ENCODE data around the gene HS3ST5.
"Not testable (repeated sequence)": the region's sequence is repeated elsewhere in the genome, so short reads cannot be mapped to it uniquely, and the experiment has no call there.

The HS3ST5 gene

GRCh38 chr6:114158411-114158810, 184.4 kb downstream of the HS3ST5 start:
- no peak for DNase-seq (ENCODE audit: low read depth)
- no peak for TF ChIP-seq CTCF (IDR thresholded peaks at IDR 0.05; ENCODE audit: control insufficient read depth, insufficient read depth, low read depth, low read length, missing control alignments)
- no peak overlapping the region for H3K4me3 ChIP-seq (ENCODE audit: control insufficient read depth, low read depth, low read length)

GRCh38 chr6:114157848-114158247, 185.0 kb downstream of the HS3ST5 start:
- no peak for DNase-seq (ENCODE audit: low read depth)
- no peak for TF ChIP-seq CTCF (IDR thresholded peaks at IDR 0.05; ENCODE audit: control insufficient read depth, insufficient read depth, low read depth, low read length, missing control alignments)
- no peak overlapping the region for H3K4me3 ChIP-seq (ENCODE audit: control insufficient read depth, low read depth, low read length)

GRCh38 chr6:114155763-114156162, 187.1 kb downstream of the HS3ST5 start:
- H3K4me3 ChIP-seq (ENCODE audit: control insufficient read depth, low read depth, low read length): no peak overlapping the region
- DNase-seq (ENCODE audit: low read depth): no peak
- TF ChIP-seq CTCF (IDR thresholded peaks at IDR 0.05; ENCODE audit: control insufficient read depth, insufficient read depth, low read depth, low read length, missing control alignments): no peak

- no peak for DNase-seq (ENCODE audit: low read depth)
- TF ChIP-seq CTCF (IDR thresholded peaks at IDR 0.05; ENCODE audit: control insufficient read depth, insufficient read depth, low read depth, low read length, missing control alignments): no peak
Measured at GRCh38 chr6:114154812-114155211, 188.0 kb downstream of the HS3ST5 start.

GRCh38 chr6:114153448-114153847, 189.4 kb downstream of the HS3ST5 start:
- no peak for TF ChIP-seq CTCF (IDR thresholded peaks at IDR 0.05; ENCODE audit: control insufficient read depth, insufficient read depth, low read depth, low read length, missing control alignments)
- no peak for DNase-seq (ENCODE audit: low read depth)
- H3K4me3 ChIP-seq (ENCODE audit: control insufficient read depth, low read depth, low read length): no peak overlapping the region

More at GRCh38 chr6:114154812-114155211, 188.0 kb downstream of the HS3ST5 start:
- no peak overlapping the region for H3K4me3 ChIP-seq (ENCODE audit: control insufficient read depth, low read depth, low read length)

- DNase-seq (ENCODE audit: low read depth): no peak
- no peak overlapping the region for H3K4me3 ChIP-seq (ENCODE audit: control insufficient read depth, low read depth, low read length)
- no peak for TF ChIP-seq CTCF (IDR thresholded peaks at IDR 0.05; ENCODE audit: control insufficient read depth, insufficient read depth, low read depth, low read length, missing control alignments)
Measured at GRCh38 chr6:114151064-114151690, 191.6 kb downstream of the HS3ST5 start.

GRCh38 chr6:114149182-114149581, 193.6 kb downstream of the HS3ST5 start:
- H3K4me3 ChIP-seq (ENCODE audit: control insufficient read depth, low read depth, low read length); DNase-seq (ENCODE audit: low read depth): not testable (repeated sequence)

Measured in AG09309 (cell line).